OCI-LY1 (cell line): ENCODE results near the gene SLC12A5.

ENCODE experiments used
- H2AFZ ChIP-seq: fragments of 200-600 bp; sonication (generic), shearing (Covaris generic); 2 replicates; pipeline ENCODE4 v1.6.0; 2014; ENCODE audit warnings: antibody characterized with exemption, mild to moderate bottlenecking, low read length
- H3F3A ChIP-seq: fragments of 200-600 bp; sonication (generic), shearing (Covaris generic); 2 replicates; pipeline ENCODE4 v1.6.0; 2014; ENCODE audit warnings: mild to moderate bottlenecking, antibody characterized with exemption, low read length, moderate library complexity; ENCODE audit not compliant: insufficient read depth
- H3K27ac ChIP-seq: fragments of 200-600 bp; sonication (generic); 2 replicates; pipeline ENCODE4 v1.5.1; 2014; ENCODE audit warnings: low read length, mixed run types, mild to moderate bottlenecking, low read depth; ENCODE audit not compliant: poor library complexity, severe bottlenecking
- H3K27me3 ChIP-seq: fragments of 200-600 bp; sonication (generic); 2 replicates; pipeline ENCODE4 v1.6.0; 2014; ENCODE audit warnings: antibody characterized with exemption, mild to moderate bottlenecking, low read length, moderate library complexity; ENCODE audit not compliant: insufficient read depth
- H3K36me3 ChIP-seq: fragments of 200-600 bp; sonication (generic); 2 replicates; pipeline ENCODE4 v1.6.1; 2014; ENCODE audit warnings: mild to moderate bottlenecking, antibody characterized with exemption, low read length, moderate library complexity, mixed read lengths; ENCODE audit not compliant: insufficient read depth
- H3K4me1 ChIP-seq: fragments of 200-600 bp; sonication (generic); 2 replicates; pipeline ENCODE4 v1.5.1; 2014; ENCODE audit warnings: mild to moderate bottlenecking, low read length, moderate library complexity; ENCODE audit not compliant: insufficient read depth, severe bottlenecking
- H3K4me2 ChIP-seq: fragments of 200-600 bp; sonication (generic), shearing (Covaris generic); 2 replicates; pipeline ENCODE4 v1.6.1; 2014; ENCODE audit warnings: low read length
- H3K4me3 ChIP-seq: fragments of 200-600 bp; sonication (generic); 2 replicates; pipeline ENCODE4 v1.5.1; 2014; ENCODE audit warnings: low read length, low read depth, mild to moderate bottlenecking, mixed read lengths; ENCODE audit not compliant: poor library complexity, severe bottlenecking
- H3K79me2 ChIP-seq: fragments of 200-600 bp; shearing (Covaris generic); 2 replicates; pipeline ENCODE4 v1.6.1; 2016; ENCODE audit warnings: mixed run types, low read length, mixed read lengths; ENCODE audit not compliant: insufficient read depth
- H3K9ac ChIP-seq: fragments of 200-600 bp; sonication (generic), shearing (Covaris generic); 2 replicates; pipeline ENCODE4 v1.6.1; 2014; ENCODE audit warnings: mild to moderate bottlenecking, low read length, mixed read lengths
- H3K9me2 ChIP-seq: fragments of 200-600 bp; sonication (generic), shearing (Covaris generic); 2 replicates; pipeline ENCODE4 v1.6.1; 2014; ENCODE audit warnings: low read depth, mild to moderate bottlenecking, low read length, mixed read lengths
- H3K9me3 ChIP-seq: fragments of 200-600 bp; shearing (Covaris generic); 2 replicates; pipeline ENCODE4 v1.6.1; 2014; ENCODE audit warnings: low read length, mixed read lengths
- H4K20me1 ChIP-seq: fragments of 200-600 bp; sonication (generic), shearing (Covaris generic); 2 replicates; pipeline ENCODE4 v1.6.0; 2016; ENCODE audit warnings: mild to moderate bottlenecking, low read length; ENCODE audit not compliant: insufficient read depth
- EZH2 ChIP-seq: fragments of 200-600 bp; sonication (generic), shearing (Covaris generic); IDR thresholded peaks from 2 replicates; pipeline ENCODE4 v1.8.0; 2017; ENCODE audit warnings: borderline replicate concordance, mixed run types, mild to moderate bottlenecking, antibody characterized with exemption, low read length, moderate library complexity, mixed read lengths
- TF ChIP-seq, protein P1 (sequence below): fragments of 200-600 bp; sonication (generic), shearing (Covaris generic); IDR thresholded peaks from 2 replicates; pipeline ENCODE4 v1.5.1; 2017; ENCODE audit warnings: mild to moderate bottlenecking, antibody characterized with exemption, low read length, moderate library complexity, mixed read lengths

Gene SLC12A5

GRCh38 chr20:46044896-46045295, 15.9 kb downstream of the SLC12A5 start:
- H3K4me1 ChIP-seq, result no peaks in the 10 kb centered on the region
- no peaks in the 10 kb centered on the region for H3K9me2 ChIP-seq
- no peaks in the 10 kb centered on the region for H3K9me3 ChIP-seq
- H3K4me3 ChIP-seq, result no peak overlapping the region
- H3K9ac ChIP-seq, result no peak overlapping the region
- no peak for TF ChIP-seq EZH2
- TF ChIP-seq, protein P1, sequence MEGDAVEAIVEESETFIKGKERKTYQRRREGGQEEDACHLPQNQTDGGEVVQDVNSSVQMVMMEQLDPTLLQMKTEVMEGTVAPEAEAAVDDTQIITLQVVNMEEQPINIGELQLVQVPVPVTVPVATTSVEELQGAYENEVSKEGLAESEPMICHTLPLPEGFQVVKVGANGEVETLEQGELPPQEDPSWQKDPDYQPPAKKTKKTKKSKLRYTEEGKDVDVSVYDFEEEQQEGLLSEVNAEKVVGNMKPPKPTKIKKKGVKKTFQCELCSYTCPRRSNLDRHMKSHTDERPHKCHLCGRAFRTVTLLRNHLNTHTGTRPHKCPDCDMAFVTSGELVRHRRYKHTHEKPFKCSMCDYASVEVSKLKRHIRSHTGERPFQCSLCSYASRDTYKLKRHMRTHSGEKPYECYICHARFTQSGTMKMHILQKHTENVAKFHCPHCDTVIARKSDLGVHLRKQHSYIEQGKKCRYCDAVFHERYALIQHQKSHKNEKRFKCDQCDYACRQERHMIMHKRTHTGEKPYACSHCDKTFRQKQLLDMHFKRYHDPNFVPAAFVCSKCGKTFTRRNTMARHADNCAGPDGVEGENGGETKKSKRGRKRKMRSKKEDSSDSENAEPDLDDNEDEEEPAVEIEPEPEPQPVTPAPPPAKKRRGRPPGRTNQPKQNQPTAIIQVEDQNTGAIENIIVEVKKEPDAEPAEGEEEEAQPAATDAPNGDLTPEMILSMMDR, result no peak
- H3K4me2 ChIP-seq, result no peak overlapping the region
- H3K36me3 ChIP-seq, result no peaks in the 10 kb centered on the region
- H3K27ac ChIP-seq, result no peak overlapping the region
- H3F3A ChIP-seq, result no peaks in the 10 kb centered on the region
- H4K20me1 ChIP-seq, result no peaks in the 10 kb centered on the region
- no peak overlapping the region for H2AFZ ChIP-seq
- H3K27me3 ChIP-seq, result peaks cover 13% of the 10 kb centered on the region
- no peaks in the 10 kb centered on the region for H3K79me2 ChIP-seq

GRCh38 chr20:46046588-46047310, 17.7 kb downstream of the SLC12A5 start:
- Histone ChIP-seq H2AFZ (no peak overlapping the region), H3K4me1 (no peaks in the 10 kb centered on the region), H3K4me3 (no peak overlapping the region), H3K4me2 (no peak overlapping the region), H3K79me2 (no peaks in the 10 kb centered on the region), H3K9me3 (no peaks in the 10 kb centered on the region), H3F3A (no peaks in the 10 kb centered on the region), H3K36me3 (no peaks in the 10 kb centered on the region), H3K9me2 (no peaks in the 10 kb centered on the region), H3K9ac (no peak overlapping the region), H3K27me3 (peaks cover 13% of the 10 kb centered on the region), H3K27ac (no peak overlapping the region), H4K20me1 (no peaks in the 10 kb centered on the region)
- TF ChIP-seq, protein P1, result no peak
- no peak for TF ChIP-seq EZH2

GRCh38 chr20:46047821-46048220, 18.8 kb downstream of the SLC12A5 start:
- H3K4me1 ChIP-seq, result no peaks in the 10 kb centered on the region
- H3K4me2 ChIP-seq, result no peak overlapping the region
- no peaks in the 10 kb centered on the region for H3K9me3 ChIP-seq
- H3K9ac ChIP-seq, result no peak overlapping the region
- no peak overlapping the region for H3K4me3 ChIP-seq
- no peaks in the 10 kb centered on the region for H4K20me1 ChIP-seq
- no peaks in the 10 kb centered on the region for H3K79me2 ChIP-seq
- H3K27me3 ChIP-seq, result peaks cover 13% of the 10 kb centered on the region
- TF ChIP-seq EZH2, result no peak
- TF ChIP-seq, protein P1, result no peak
- no peaks in the 10 kb centered on the region for H3F3A ChIP-seq
- no peak overlapping the region for H2AFZ ChIP-seq
- no peaks in the 10 kb centered on the region for H3K9me2 ChIP-seq
- H3K27ac ChIP-seq, result no peak overlapping the region
- no peaks in the 10 kb centered on the region for H3K36me3 ChIP-seq
